ENCODE results near the gene KCNH5.

The KCNH5 gene

GRCh38 chr14:62946221-62946620, 99.0 kb downstream of the KCNH5 start:
- Mint-ChIP-seq H3K9me3 (no peaks in the 10 kb centered on the region), H3K36me3 (ENCODE audit: low read depth) (no peaks in the 10 kb centered on the region), H3K4me3 (no peak overlapping the region), H3K4me1 (no peaks in the 10 kb centered on the region), H3K27ac (no peak overlapping the region), H3K27me3 (no peaks in the 10 kb centered on the region)
- DNase-seq (no peak), ATAC-seq (no peak)

DNA sequence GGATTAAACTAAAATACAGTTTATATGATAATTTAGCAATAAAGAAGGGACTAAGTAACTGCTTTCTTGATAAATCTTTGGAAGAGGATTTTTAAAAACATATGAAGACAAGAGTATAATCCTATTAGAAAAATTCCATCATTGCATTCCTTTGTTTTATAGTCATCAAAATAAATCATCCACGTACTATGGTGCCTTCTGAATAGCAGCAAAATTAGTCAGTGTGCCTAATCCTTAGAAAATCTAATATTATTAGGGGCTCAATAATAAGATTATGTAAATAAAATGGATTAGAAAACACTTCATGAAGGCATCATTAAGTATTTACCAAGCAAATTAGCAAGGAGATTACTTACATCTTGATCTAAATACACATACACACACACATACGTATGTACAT, 102.1 kb downstream of the KCNH5 start:
- no peak overlapping the region for H3K4me3 Mint-ChIP-seq
- no peaks in the 10 kb centered on the region for H3K4me1 Mint-ChIP-seq
- no peaks in the 10 kb centered on the region for H3K36me3 Mint-ChIP-seq (ENCODE audit: low read depth)
- H3K9me3 Mint-ChIP-seq = no peaks in the 10 kb centered on the region
- no peaks in the 10 kb centered on the region for H3K27me3 Mint-ChIP-seq
- H3K27ac Mint-ChIP-seq = no peak overlapping the region
- ATAC-seq (no peak), DNase-seq (no peak)

DNA sequence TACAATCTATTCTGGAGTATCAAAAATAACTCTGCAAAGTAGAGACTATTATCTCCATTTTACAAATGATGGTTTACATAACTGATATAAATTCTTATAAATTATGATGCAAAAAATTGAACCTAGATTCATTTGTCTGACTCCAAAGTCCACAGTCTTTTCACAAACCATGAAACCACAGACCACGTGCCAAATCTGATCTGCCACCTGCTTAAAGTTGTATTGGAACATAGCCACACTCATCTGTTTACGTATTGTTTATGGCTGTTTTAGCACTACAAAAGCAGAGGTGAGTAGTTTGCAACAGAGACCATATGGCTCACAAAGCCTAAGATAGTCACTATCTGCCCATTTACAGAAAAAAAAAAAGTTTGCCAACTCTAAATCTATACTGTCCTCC, 105.3 kb downstream of the KCNH5 start:
- DNase-seq = no peak
- no peaks in the 10 kb centered on the region for H3K36me3 Mint-ChIP-seq (ENCODE audit: low read depth)
- H3K4me3 Mint-ChIP-seq = no peak overlapping the region
- H3K9me3 Mint-ChIP-seq = peaks cover 5% of the 10 kb centered on the region
- H3K27me3 Mint-ChIP-seq = no peaks in the 10 kb centered on the region
- ATAC-seq = no peak
- no peak overlapping the region for H3K27ac Mint-ChIP-seq
- H3K4me1 Mint-ChIP-seq = no peaks in the 10 kb centered on the region

GRCh38 chr14:62938778-62939177, 106.5 kb downstream of the KCNH5 start:
- no peaks in the 10 kb centered on the region for H3K4me1 Mint-ChIP-seq
- no peak for ATAC-seq
- DNase-seq = no peak
- H3K4me3 Mint-ChIP-seq = no peak overlapping the region
- H3K36me3 Mint-ChIP-seq (ENCODE audit: low read depth) = no peaks in the 10 kb centered on the region
- H3K27me3 Mint-ChIP-seq = no peaks in the 10 kb centered on the region
- peaks cover 5% of the 10 kb centered on the region for H3K9me3 Mint-ChIP-seq
- H3K27ac Mint-ChIP-seq = no peak overlapping the region

- no peak for ATAC-seq
These were observed 110.8 kb downstream of the KCNH5 start for GRCh38 chr14:62934439-62934838.

DNA sequence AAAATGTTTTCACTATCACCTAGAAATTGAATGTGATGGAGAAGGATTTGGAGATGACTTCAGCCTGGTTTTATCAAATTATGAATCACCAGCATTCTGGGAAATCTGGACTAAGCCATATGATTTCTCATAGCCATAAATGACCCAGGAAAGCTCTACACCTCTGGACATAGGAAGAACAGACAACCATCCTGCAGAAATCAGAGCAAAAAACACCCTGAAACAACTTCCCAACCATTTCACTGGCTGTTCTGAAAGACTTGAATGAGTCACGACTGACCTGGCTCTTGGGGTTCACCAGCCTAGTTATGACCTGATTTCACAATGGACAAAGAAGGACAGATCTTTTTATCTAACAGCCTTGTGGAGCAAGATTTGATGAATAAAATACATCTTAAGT, 123.8 kb downstream of the KCNH5 start:
- ATAC-seq (no peak), DNase-seq (no peak)
- no peak overlapping the region for H3K4me3 Mint-ChIP-seq
- H3K27me3 Mint-ChIP-seq = no peaks in the 10 kb centered on the region
- no peak overlapping the region for H3K27ac Mint-ChIP-seq
- H3K4me1 Mint-ChIP-seq = no peaks in the 10 kb centered on the region
- H3K9me3 Mint-ChIP-seq = no peaks in the 10 kb centered on the region
- H3K36me3 Mint-ChIP-seq (ENCODE audit: low read depth) = no peaks in the 10 kb centered on the region

More at GRCh38 chr14:62934439-62934838, 110.8 kb downstream of the KCNH5 start:
- Mint-ChIP-seq H3K4me3 (no peak overlapping the region), H3K9me3 (peaks cover 5% of the 10 kb centered on the region), H3K36me3 (ENCODE audit: low read depth) (no peaks in the 10 kb centered on the region), H3K27me3 (no peaks in the 10 kb centered on the region), H3K4me1 (no peaks in the 10 kb centered on the region), H3K27ac (no peak overlapping the region)
- no peak for DNase-seq

- H3K27me3 Mint-ChIP-seq = no peaks in the 10 kb centered on the region
- no peak for ATAC-seq
- H3K4me3 Mint-ChIP-seq = no peak overlapping the region
- H3K36me3 Mint-ChIP-seq (ENCODE audit: low read depth) = no peaks in the 10 kb centered on the region
- H3K27ac Mint-ChIP-seq = no peak overlapping the region
- no peak for DNase-seq
- H3K4me1 Mint-ChIP-seq = no peaks in the 10 kb centered on the region
- H3K9me3 Mint-ChIP-seq = no peaks in the 10 kb centered on the region
These were observed 128.7 kb downstream of the KCNH5 start for GRCh38 chr14:62916551-62916950.

GRCh38 chr14:62914873-62915272, 130.4 kb downstream of the KCNH5 start:
- DNase-seq (no peak), ATAC-seq (no peak)
- Mint-ChIP-seq H3K4me1 (no peaks in the 10 kb centered on the region), H3K27ac (no peak overlapping the region), H3K27me3 (no peaks in the 10 kb centered on the region), H3K4me3 (no peak overlapping the region), H3K9me3 (no peaks in the 10 kb centered on the region), H3K36me3 (ENCODE audit: low read depth) (no peaks in the 10 kb centered on the region)

- ATAC-seq (no peak), DNase-seq (no peak)
- Mint-ChIP-seq H3K9me3 (peaks cover 5% of the 10 kb centered on the region), H3K27ac (no peak overlapping the region), H3K27me3 (no peaks in the 10 kb centered on the region), H3K4me1 (no peaks in the 10 kb centered on the region), H3K36me3 (ENCODE audit: low read depth) (no peaks in the 10 kb centered on the region), H3K4me3 (no peak overlapping the region)
These were observed 131.2 kb downstream of the KCNH5 start for GRCh38 chr14:62914025-62914424.

- no peaks in the 10 kb centered on the region for H3K4me1 Mint-ChIP-seq
- no peak overlapping the region for H3K27ac Mint-ChIP-seq
These were observed 136.8 kb downstream of the KCNH5 start for GRCh38 chr14:62908506-62908905.

DNA sequence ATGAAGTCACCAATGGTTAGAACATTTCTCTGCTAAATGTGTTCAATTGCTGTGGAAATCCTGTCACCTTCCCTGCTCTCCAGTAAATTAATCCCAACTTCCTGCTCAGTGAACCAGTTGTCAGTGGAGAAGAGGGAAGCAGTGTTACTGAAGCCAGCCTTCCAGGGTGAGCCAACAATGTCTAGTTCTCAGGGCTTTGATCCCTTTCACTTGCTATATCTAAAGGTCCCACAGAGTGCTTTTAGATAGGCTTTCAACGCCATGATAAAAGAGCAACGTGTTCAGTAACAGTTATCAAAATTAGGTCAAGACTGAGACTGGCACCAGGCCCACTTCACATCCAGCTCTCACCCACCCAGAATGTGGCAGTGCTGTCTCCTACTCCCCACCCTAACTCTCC, 139.7 kb downstream of the KCNH5 start:
- H3K27ac Mint-ChIP-seq = no peak overlapping the region
- H3K4me1 Mint-ChIP-seq = no peaks in the 10 kb centered on the region
- DNase-seq (no peak), ATAC-seq (no peak)
- no peaks in the 10 kb centered on the region for H3K36me3 Mint-ChIP-seq (ENCODE audit: low read depth)
- peaks cover 9% of the 10 kb centered on the region for H3K9me3 Mint-ChIP-seq
- no peaks in the 10 kb centered on the region for H3K27me3 Mint-ChIP-seq
- H3K4me3 Mint-ChIP-seq = no peak overlapping the region

More at GRCh38 chr14:62908506-62908905, 136.8 kb downstream of the KCNH5 start:
- DNase-seq (no peak), ATAC-seq (no peak)
- no peaks in the 10 kb centered on the region for H3K36me3 Mint-ChIP-seq (ENCODE audit: low read depth)
- H3K4me3 Mint-ChIP-seq = no peak overlapping the region
- H3K9me3 Mint-ChIP-seq = peaks cover 5% of the 10 kb centered on the region
- H3K27me3 Mint-ChIP-seq = no peaks in the 10 kb centered on the region

DNA sequence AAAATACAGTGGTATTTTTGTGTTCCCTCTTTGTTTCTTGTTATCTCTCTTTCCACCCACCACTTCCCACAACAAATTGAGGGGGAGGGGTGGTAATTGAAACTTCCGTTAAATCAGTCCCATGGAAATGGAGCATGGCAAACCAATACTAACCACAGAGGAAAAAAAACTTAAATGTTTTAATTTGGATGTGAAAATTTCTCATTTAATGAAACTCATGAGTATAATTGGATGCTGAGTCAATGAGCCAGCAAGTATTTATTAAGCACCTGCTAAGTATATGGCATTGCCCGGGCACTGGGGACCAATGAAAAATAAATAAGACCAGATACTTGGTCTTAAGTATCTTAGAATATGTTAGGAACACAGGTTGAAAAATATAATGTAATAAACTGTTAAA, 147.5 kb downstream of the KCNH5 start:
- Mint-ChIP-seq H3K27me3 (no peaks in the 10 kb centered on the region), H3K36me3 (ENCODE audit: low read depth) (no peaks in the 10 kb centered on the region), H3K4me1 (no peaks in the 10 kb centered on the region), H3K9me3 (peaks cover 4% of the 10 kb centered on the region), H3K4me3 (no peak overlapping the region), H3K27ac (no peak overlapping the region)
- ATAC-seq (no peak), DNase-seq (no peak)

DNA sequence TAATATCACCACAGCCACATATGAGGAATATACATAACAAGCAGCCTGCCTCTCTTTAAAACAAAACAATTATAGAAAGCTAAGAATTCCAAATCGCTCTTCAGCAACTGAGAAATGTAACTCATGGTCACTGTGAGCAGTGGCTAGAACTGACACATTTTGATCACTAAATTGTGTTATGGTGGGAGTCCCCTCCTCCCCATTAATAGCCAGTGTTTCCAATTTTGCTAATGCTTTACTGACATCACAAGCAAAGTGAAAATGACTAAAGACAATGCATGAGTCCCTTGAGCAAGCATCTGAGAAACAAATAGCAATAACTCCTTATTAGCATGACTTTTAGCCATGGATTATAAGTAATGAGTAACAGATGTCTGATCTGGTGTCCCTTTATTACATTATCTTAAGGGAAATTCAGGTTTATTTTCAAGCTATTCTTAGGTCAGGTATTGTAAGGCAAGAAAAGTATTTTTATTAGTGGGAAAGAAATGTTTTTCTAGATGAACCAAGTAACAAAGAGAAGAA, 148.3 kb downstream of the KCNH5 start:
- Mint-ChIP-seq H3K9me3 (peaks cover 4% of the 10 kb centered on the region), H3K4me3 (no peak overlapping the region), H3K4me1 (no peaks in the 10 kb centered on the region), H3K27ac (no peak overlapping the region), H3K27me3 (no peaks in the 10 kb centered on the region), H3K36me3 (ENCODE audit: low read depth) (no peaks in the 10 kb centered on the region)
- ATAC-seq (no peak), DNase-seq (no peak)

DNA sequence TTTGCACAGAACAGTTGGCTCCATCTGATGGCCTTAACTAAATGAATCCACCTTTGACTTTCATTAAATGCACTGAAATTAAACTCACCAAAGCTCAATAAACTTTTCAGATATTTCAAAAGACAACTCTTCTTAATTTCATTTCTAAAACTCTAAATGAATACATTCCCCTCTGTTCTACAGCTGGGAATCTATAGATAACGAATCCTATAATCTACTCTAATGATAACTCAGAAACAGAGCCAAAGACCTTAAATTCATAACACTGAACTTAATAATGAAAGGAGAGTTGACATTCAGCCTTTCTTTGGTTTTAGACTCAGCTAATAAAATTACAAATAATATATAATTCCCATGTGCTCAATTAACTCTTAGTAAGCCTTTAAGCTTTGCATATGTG, 150.5 kb downstream of the KCNH5 start:
- no peak for ATAC-seq
- Mint-ChIP-seq H3K9me3 (peaks cover 4% of the 10 kb centered on the region), H3K4me1 (no peaks in the 10 kb centered on the region), H3K36me3 (ENCODE audit: low read depth) (no peaks in the 10 kb centered on the region), H3K4me3 (no peak overlapping the region), H3K27ac (no peak overlapping the region), H3K27me3 (no peaks in the 10 kb centered on the region)
- DNase-seq = no peak

DNA sequence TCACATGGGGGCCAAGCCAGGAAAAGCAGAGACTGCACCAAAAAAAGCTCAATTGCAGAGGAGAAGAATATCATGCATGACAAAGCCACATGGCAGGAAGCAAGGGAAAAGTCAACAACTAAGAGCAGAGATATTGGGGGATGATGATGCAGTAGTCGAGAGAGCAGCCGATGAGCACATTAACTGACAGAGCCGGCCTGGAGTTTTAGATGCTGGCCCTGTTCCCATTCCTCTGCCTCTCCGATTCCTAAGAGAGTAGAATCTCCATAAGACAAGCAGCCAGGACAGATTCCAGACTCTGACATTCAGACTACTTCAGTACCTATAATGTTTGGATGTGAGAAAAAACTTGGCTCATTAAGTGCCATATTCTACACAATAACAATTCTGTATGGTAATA, 155.9 kb downstream of the KCNH5 start:
- DNase-seq = no peak
- Mint-ChIP-seq H3K27ac (no peak overlapping the region), H3K4me1 (no peaks in the 10 kb centered on the region), H3K27me3 (no peaks in the 10 kb centered on the region), H3K9me3 (peaks cover 4% of the 10 kb centered on the region), H3K4me3 (no peak overlapping the region), H3K36me3 (ENCODE audit: low read depth) (no peaks in the 10 kb centered on the region)
- no peak for ATAC-seq

- no peaks in the 10 kb centered on the region for H3K27me3 Mint-ChIP-seq
- no peaks in the 10 kb centered on the region for H3K4me1 Mint-ChIP-seq
- DNase-seq (no peak), ATAC-seq (no peak)
- H3K9me3 Mint-ChIP-seq = no peaks in the 10 kb centered on the region
- no peak overlapping the region for H3K27ac Mint-ChIP-seq
- no peaks in the 10 kb centered on the region for H3K36me3 Mint-ChIP-seq (ENCODE audit: low read depth)
- H3K4me3 Mint-ChIP-seq = no peak overlapping the region
These were observed 158.8 kb downstream of the KCNH5 start for GRCh38 chr14:62886461-62886860.

Measured in activated naive CD8-positive, alpha-beta T cell treated with anti-CD3 and anti-CD28 coated beads, Interleukin-2, amount 50 U/mL, for 24 hours (primary cell).